Measurements from ENCODE around the gene DCBLD1.
"Not testable (repeated sequence)": the region's sequence is repeated elsewhere in the genome, so short reads cannot be mapped to it uniquely, and the experiment has no call there.

Gene DCBLD1

GRCh38 chr6:117456998-117457397 lies 25.5 kb upstream of the DCBLD1 start:
- Histone ChIP-seq H3K4me3 (ENCODE audit: low read length) (no peak overlapping the region), H3K27me3 (ENCODE audit: control insufficient read depth, insufficient read depth, low read length) (no peaks in the 10 kb centered on the region), H3K4me1 (ENCODE audit: control insufficient read depth, insufficient read depth, low read length) (peaks cover 2% of the 10 kb centered on the region), H3K9me3 (ENCODE audit: control insufficient read depth, low read length) (no peaks in the 10 kb centered on the region), H3K36me3 (ENCODE audit: control insufficient read depth, insufficient read depth, low read length) (no peaks in the 10 kb centered on the region), H3K9ac (ENCODE audit: low read length) (no peak overlapping the region)

DNA sequence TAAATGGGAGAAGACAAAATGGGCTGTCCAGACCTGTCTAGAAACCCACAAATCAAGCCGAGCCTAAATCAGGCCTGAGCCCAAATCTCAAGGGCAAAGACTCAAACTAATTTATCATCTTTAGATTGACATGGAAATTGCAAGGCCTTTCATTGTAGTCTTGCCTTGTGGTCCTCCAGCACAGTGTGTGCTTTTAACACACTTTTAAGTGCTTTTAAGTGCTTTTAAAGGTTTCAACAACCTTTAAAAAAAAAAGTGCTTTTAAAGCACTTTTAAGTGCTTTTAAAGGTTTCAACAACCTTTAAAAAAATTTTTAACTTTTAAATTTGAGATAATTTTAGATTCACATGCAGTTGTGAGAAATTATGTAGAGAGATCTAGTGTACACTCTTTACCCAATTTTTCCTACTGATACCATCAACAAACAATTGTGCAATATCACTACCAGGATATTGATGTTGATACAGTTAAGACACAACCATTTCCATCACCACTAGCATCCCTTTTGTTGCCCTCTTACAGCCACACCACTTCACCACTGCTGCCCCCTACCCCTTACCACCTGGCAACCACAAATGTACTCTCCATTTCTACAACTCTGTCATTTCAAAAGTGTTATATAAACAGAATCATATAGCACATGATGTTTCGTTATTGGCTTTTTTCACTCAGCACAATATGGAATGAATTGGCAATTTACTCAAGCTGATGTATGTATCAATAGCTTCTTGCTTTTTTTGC lies 23.1 kb upstream of the DCBLD1 start:
- Histone ChIP-seq H3K9ac (ENCODE audit: low read length) (no peak overlapping the region), H3K4me3 (ENCODE audit: low read length) (no peak overlapping the region), H3K27me3 (ENCODE audit: control insufficient read depth, insufficient read depth, low read length) (no peaks in the 10 kb centered on the region), H3K4me1 (ENCODE audit: control insufficient read depth, insufficient read depth, low read length) (peaks cover 8% of the 10 kb centered on the region), H3K9me3 (ENCODE audit: control insufficient read depth, low read length) (no peaks in the 10 kb centered on the region), H3K36me3 (ENCODE audit: control insufficient read depth, insufficient read depth, low read length) (no peaks in the 10 kb centered on the region)

DNA sequence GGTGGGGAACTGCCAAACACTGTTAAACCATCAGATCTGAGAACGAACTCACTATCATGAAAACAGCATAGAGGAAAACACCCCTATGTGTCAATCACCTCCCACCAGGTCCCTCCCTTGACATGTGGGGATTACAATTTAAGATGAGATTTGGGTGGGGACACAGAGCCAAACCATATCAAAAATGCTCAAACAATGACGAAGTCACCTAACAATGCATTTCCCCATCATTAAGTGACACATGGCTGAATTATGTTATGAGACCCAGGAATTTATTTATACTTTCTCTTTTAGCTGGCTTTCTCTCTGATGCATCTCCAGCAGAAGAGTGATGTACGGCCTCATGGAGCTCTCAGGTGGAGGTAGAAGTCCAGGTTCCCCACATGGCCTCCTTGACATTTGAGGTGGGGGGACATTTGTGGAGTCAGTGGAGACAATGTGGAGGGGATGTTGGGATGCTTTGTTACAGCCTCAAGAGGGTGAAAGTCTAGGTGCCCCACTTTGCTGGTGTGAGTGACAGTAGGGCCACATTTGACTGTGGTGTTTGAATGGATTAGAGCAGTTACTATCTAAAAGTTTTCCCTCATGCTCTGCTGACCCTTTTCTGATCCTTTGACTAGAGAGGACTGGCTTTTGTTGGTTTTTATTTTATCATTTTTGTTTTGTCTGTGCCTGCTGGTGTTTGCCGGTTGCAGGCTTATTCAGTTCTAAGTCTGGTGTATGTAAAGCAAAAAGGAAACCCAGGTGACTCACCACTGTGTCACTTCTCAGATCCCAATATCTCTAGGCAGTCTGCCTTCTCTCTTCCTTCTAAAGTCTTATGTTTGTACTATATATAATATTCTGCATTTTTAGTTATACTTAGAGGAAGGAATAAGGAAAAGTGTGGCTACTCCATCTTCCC lies 18.5 kb upstream of the DCBLD1 start:
- Histone ChIP-seq H3K9ac (ENCODE audit: low read length) (no peak overlapping the region), H3K27me3 (ENCODE audit: control insufficient read depth, insufficient read depth, low read length) (no peaks in the 10 kb centered on the region), H3K36me3 (ENCODE audit: control insufficient read depth, insufficient read depth, low read length) (no peaks in the 10 kb centered on the region), H3K4me1 (ENCODE audit: control insufficient read depth, insufficient read depth, low read length) (peaks cover 11% of the 10 kb centered on the region), H3K9me3 (ENCODE audit: control insufficient read depth, low read length) (no peaks in the 10 kb centered on the region), H3K4me3 (ENCODE audit: low read length) (no peak overlapping the region)

- Histone ChIP-seq H3K36me3 (ENCODE audit: control insufficient read depth, insufficient read depth, low read length) (no peaks in the 10 kb centered on the region), H3K9me3 (ENCODE audit: control insufficient read depth, low read length) (no peaks in the 10 kb centered on the region), H3K4me3 (ENCODE audit: low read length) (no peak overlapping the region), H3K4me1 (ENCODE audit: control insufficient read depth, insufficient read depth, low read length) (peaks cover 11% of the 10 kb centered on the region), H3K9ac (ENCODE audit: low read length) (no peak overlapping the region), H3K27me3 (ENCODE audit: control insufficient read depth, insufficient read depth, low read length) (no peaks in the 10 kb centered on the region)
Measured at GRCh38 chr6:117464700-117465099, 17.8 kb upstream of the DCBLD1 start.

- Histone ChIP-seq H3K36me3 (ENCODE audit: control insufficient read depth, insufficient read depth, low read length) (no peaks in the 10 kb centered on the region), H3K9me3 (ENCODE audit: control insufficient read depth, low read length) (no peaks in the 10 kb centered on the region), H3K9ac (ENCODE audit: low read length) (no peak overlapping the region), H3K4me3 (ENCODE audit: low read length) (no peak overlapping the region), H3K27me3 (ENCODE audit: control insufficient read depth, insufficient read depth, low read length) (no peaks in the 10 kb centered on the region), H3K4me1 (ENCODE audit: control insufficient read depth, insufficient read depth, low read length) (peaks cover 11% of the 10 kb centered on the region)
Measured at GRCh38 chr6:117465691-117466090, 16.8 kb upstream of the DCBLD1 start.

DNA sequence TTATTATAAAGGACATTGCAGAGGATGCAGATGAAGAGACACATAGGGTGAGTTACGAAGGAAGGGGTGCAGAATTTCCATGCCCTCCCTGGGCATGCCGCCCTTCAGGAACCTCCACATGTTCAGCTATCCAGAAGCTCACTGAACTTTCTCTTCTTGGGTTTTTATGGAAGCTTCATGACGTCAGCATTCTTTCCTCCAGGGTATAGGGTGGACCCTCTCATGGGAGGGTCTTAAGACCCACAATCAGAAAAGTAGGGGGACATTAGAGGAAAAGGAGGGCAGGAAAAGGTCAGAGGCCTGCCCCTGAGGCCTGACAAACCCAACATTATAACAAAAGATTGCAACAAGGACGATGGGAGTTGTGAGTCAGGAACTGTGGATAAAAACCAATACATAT lies 14.6 kb upstream of the DCBLD1 start:
- Histone ChIP-seq H3K9me3 (ENCODE audit: control insufficient read depth, low read length) (no peaks in the 10 kb centered on the region), H3K4me1 (ENCODE audit: control insufficient read depth, insufficient read depth, low read length) (peaks cover 11% of the 10 kb centered on the region), H3K27me3 (ENCODE audit: control insufficient read depth, insufficient read depth, low read length) (no peaks in the 10 kb centered on the region), H3K9ac (ENCODE audit: low read length) (no peak overlapping the region), H3K4me3 (ENCODE audit: low read length) (no peak overlapping the region), H3K36me3 (ENCODE audit: control insufficient read depth, insufficient read depth, low read length) (no peaks in the 10 kb centered on the region)

DNA sequence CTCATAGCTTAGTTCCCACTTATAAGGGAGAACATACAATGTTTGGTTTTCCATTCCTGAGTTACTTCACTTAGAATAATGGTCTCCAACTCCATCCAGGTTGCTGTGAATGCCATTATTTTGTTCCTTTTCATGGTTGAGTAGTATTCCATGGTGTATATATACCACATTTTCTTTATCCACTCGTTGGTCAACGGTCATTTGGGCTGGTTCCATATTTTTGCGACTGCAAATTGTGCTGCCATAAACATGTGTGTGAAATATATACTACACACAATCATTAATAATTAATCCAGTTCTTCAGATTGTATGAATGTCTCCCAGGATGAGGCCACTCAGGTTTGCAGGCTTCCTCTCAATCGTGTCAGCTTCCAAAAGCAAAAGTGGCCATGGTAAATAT lies 13.9 kb upstream of the DCBLD1 start:
- H3K4me3 ChIP-seq (ENCODE audit: low read length); H3K27me3 ChIP-seq (ENCODE audit: control insufficient read depth, insufficient read depth, low read length); H3K9ac ChIP-seq (ENCODE audit: low read length); H3K36me3 ChIP-seq (ENCODE audit: control insufficient read depth, insufficient read depth, low read length); H3K9me3 ChIP-seq (ENCODE audit: control insufficient read depth, low read length): not testable (repeated sequence)
- H3K4me1 ChIP-seq (ENCODE audit: control insufficient read depth, insufficient read depth, low read length): peaks cover 11% of the 10 kb centered on the region

DNA sequence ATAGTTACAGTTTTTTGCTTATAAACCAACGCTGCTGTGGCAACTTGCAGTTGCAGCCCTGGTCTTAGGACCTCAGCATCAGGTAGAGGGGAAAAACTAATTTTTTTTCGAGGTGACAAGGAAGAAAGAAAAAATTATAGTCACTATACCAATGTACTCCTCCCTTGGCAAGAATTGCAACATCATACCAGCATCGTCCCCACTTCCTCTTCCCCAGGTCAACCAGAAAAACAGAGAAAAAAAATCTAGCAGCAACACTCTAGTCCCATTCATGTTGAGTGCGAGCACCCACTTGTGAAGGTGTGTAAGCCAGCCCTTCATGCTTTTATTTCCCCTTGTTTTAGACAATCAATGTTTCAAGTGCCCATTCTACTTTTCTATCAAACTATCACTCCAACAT lies 13.1 kb upstream of the DCBLD1 start:
- Histone ChIP-seq H3K4me3 (ENCODE audit: low read length) (no peak overlapping the region), H3K9me3 (ENCODE audit: control insufficient read depth, low read length) (no peaks in the 10 kb centered on the region), H3K4me1 (ENCODE audit: control insufficient read depth, insufficient read depth, low read length) (peaks cover 3% of the 10 kb centered on the region), H3K9ac (ENCODE audit: low read length) (no peak overlapping the region), H3K36me3 (ENCODE audit: control insufficient read depth, insufficient read depth, low read length) (no peaks in the 10 kb centered on the region), H3K27me3 (ENCODE audit: control insufficient read depth, insufficient read depth, low read length) (no peaks in the 10 kb centered on the region)

GRCh38 chr6:117469791-117470190 lies 12.7 kb upstream of the DCBLD1 start:
- Histone ChIP-seq H3K36me3 (ENCODE audit: control insufficient read depth, insufficient read depth, low read length) (no peaks in the 10 kb centered on the region), H3K4me3 (ENCODE audit: low read length) (no peak overlapping the region)

GRCh38 chr6:117472667-117473066 lies 9.8 kb upstream of the DCBLD1 start:
- no peak overlapping the region for H3K9ac ChIP-seq (ENCODE audit: low read length)
- H3K4me3 ChIP-seq (ENCODE audit: low read length): no peak overlapping the region
- H3K4me1 ChIP-seq (ENCODE audit: control insufficient read depth, insufficient read depth, low read length): no peaks in the 10 kb centered on the region
- no peaks in the 10 kb centered on the region for H3K36me3 ChIP-seq (ENCODE audit: control insufficient read depth, insufficient read depth, low read length)
- no peaks in the 10 kb centered on the region for H3K9me3 ChIP-seq (ENCODE audit: control insufficient read depth, low read length)
- no peaks in the 10 kb centered on the region for H3K27me3 ChIP-seq (ENCODE audit: control insufficient read depth, insufficient read depth, low read length)

More at GRCh38 chr6:117469791-117470190, 12.7 kb upstream of the DCBLD1 start:
- Histone ChIP-seq H3K9ac (ENCODE audit: low read length) (no peak overlapping the region), H3K9me3 (ENCODE audit: control insufficient read depth, low read length) (no peaks in the 10 kb centered on the region), H3K27me3 (ENCODE audit: control insufficient read depth, insufficient read depth, low read length) (no peaks in the 10 kb centered on the region), H3K4me1 (ENCODE audit: control insufficient read depth, insufficient read depth, low read length) (no peaks in the 10 kb centered on the region)

DNA sequence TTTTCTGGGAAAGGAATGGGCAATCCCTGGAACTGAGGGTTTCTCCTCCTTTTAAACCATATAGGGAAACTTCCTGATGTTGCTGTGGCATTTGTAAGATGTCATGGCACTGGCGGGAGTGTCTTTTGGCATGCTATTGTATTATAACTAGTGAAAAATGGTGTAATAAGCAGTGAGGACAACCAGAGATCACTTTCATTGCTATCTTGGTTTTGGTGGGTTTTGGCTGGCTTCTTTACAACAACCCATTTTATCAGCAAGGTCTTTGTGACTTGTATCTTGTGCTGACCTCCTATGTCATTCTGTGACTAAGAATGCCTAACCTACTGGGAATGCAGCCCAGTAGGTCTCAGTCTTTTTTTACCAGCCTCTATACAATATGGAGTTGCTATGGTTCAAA lies 9.1 kb upstream of the DCBLD1 start:
- no peak overlapping the region for H3K9ac ChIP-seq (ENCODE audit: low read length)
- H3K4me1 ChIP-seq (ENCODE audit: control insufficient read depth, insufficient read depth, low read length): peaks cover 3% of the 10 kb centered on the region
- H3K9me3 ChIP-seq (ENCODE audit: control insufficient read depth, low read length): no peaks in the 10 kb centered on the region
- H3K36me3 ChIP-seq (ENCODE audit: control insufficient read depth, insufficient read depth, low read length): no peaks in the 10 kb centered on the region
- H3K4me3 ChIP-seq (ENCODE audit: low read length): no peak overlapping the region
- H3K27me3 ChIP-seq (ENCODE audit: control insufficient read depth, insufficient read depth, low read length): no peaks in the 10 kb centered on the region
